ENCODE data around the gene C4orf50.
A peak's percentile ranks its signal among the peaks of the same experiment; 100 is the strongest.
"Not testable (repeated sequence)": the region's sequence is repeated elsewhere in the genome, so short reads cannot be mapped to it uniquely, and the experiment has no call there.

Gene C4orf50

GRCh38 chr4:5887011-5887360 is 131.2 kb downstream of the C4orf50 start:
- no peak for DNase-seq

- DNase-seq, result no peak
Observed at GRCh38 chr4:5885733-5886132, 132.5 kb downstream of the C4orf50 start.

GRCh38 chr4:5884796-5885195 is 133.4 kb downstream of the C4orf50 start:
- DNase-seq, result no peak

- no peak for DNase-seq
Observed at GRCh38 chr4:5883916-5884315, 134.3 kb downstream of the C4orf50 start.

GRCh38 chr4:5882947-5883346 is 135.3 kb downstream of the C4orf50 start:
- no peak for DNase-seq

GRCh38 chr4:5881340-5881739 is 136.9 kb downstream of the C4orf50 start:
- DNase-seq, result no peak

- no peak for DNase-seq
Observed at GRCh38 chr4:5878359-5878758, 139.9 kb downstream of the C4orf50 start.

- DNase-seq, result no peak
Observed at GRCh38 chr4:5877392-5877791, 140.8 kb downstream of the C4orf50 start.

GRCh38 chr4:5874811-5875449 is 143.3 kb downstream of the C4orf50 start:
- DNase-seq, result no peak

GRCh38 chr4:5870701-5871100 is 147.5 kb downstream of the C4orf50 start:
- no peak for DNase-seq

- no peak for DNase-seq
Observed at GRCh38 chr4:5869966-5870619, 148.1 kb downstream of the C4orf50 start.

GRCh38 chr4:5867866-5868265 is 150.4 kb downstream of the C4orf50 start:
- no peak for DNase-seq

GRCh38 chr4:5866841-5867813 is 151.1 kb downstream of the C4orf50 start:
- DNase-seq, result no peak

GRCh38 chr4:5865896-5866599 is 152.2 kb downstream of the C4orf50 start:
- peak; percentile 81 for DNase-seq

- DNase-seq, result peak; percentile 81
Observed at GRCh38 chr4:5863461-5864113, 154.6 kb downstream of the C4orf50 start.

- DNase-seq, result no peak
Observed at GRCh38 chr4:5858020-5858769, 160.0 kb downstream of the C4orf50 start.

- DNase-seq, result no peak
Observed at GRCh38 chr4:5857199-5857598, 161.0 kb downstream of the C4orf50 start.

- not testable (repeated sequence) for DNase-seq
Observed at GRCh38 chr4:5856362-5856761, 161.9 kb downstream of the C4orf50 start.

- DNase-seq, result no peak
Observed at GRCh38 chr4:5854929-5855328, 163.3 kb downstream of the C4orf50 start.

GRCh38 chr4:5852523-5853202 is 165.6 kb downstream of the C4orf50 start:
- no peak for DNase-seq

GRCh38 chr4:5851637-5852301 is 166.5 kb downstream of the C4orf50 start:
- no peak for DNase-seq

All from NK-92 treated with Interleukin-12 subunit alpha and Interleukin-12 subunit beta, amount 100 ng/mL, for 24 hours (cell line).